K562 (cell line): ENCODE results near the gene ZNF785. TPM values are rescaled to one million over a fixed set of nuclear protein-coding genes. Genes with fewer than 3 reads are reported as not detected.

Experiments
- ATF2 ChIP-seq: sonication (generic); formaldehyde crosslinking; IDR thresholded peaks from 2 replicates; pipeline ENCODE4 v1.8.1; 2022; ENCODE audit warnings: missing genetic modification reagents
- CBX2 ChIP-seq: fragments of 200-600 bp; sonication (generic); IDR thresholded peaks from one replicate; pipeline ENCODE4 v1.6.1; 2012; ENCODE audit warnings: mild to moderate bottlenecking, low read length, inconsistent platforms; ENCODE audit not compliant: insufficient read depth, poor library complexity, severe bottlenecking
- CCAR2 ChIP-seq: fragments of 200-400 bp; formaldehyde crosslinking; IDR thresholded peaks from 2 replicates; pipeline ENCODE4 v1.6.1; 2017; ENCODE audit warnings: mild to moderate bottlenecking, low read depth, low read length
- GABPB2 ChIP-seq: fragments of 250-450 bp; sonication (Bioruptor Pico); conservative IDR thresholded peaks from 2 replicates; pipeline ENCODE4 v1.5.1; 2021; ENCODE audit warnings: mild to moderate bottlenecking
- GATAD2A ChIP-seq: fragments of 450-650 bp; IDR thresholded peaks from 2 replicates; pipeline ENCODE4 v1.6.1; 2017
- GATAD2B ChIP-seq: fragments of 450-650 bp; IDR thresholded peaks from 2 replicates; pipeline ENCODE4 v1.6.1; 2017; ENCODE audit warnings: mild to moderate bottlenecking, borderline replicate concordance
- HSF4 ChIP-seq: fragments of 250-450 bp; sonication (Bioruptor Pico); IDR thresholded peaks from 2 replicates; pipeline ENCODE4 v2.1.2; 2022; ENCODE audit warnings: mild to moderate bottlenecking, moderate library complexity, borderline replicate concordance
- KLF13 ChIP-seq: fragments of 450-650 bp; IDR thresholded peaks from 2 replicates; pipeline ENCODE4 v1.6.1; 2016; ENCODE audit warnings: missing genetic modification characterization, low read depth, mild to moderate bottlenecking, missing compliant biosample characterization, moderate library complexity, borderline replicate concordance
- KLF6 ChIP-seq: fragments of 250-450 bp; sonication (Bioruptor Pico); IDR thresholded peaks from 2 replicates; pipeline ENCODE4 v1.4.0; 2020; ENCODE audit warnings: mild to moderate bottlenecking, moderate library complexity, borderline replicate concordance
- PHF8 ChIP-seq: fragments of 200-600 bp; sonication (generic); IDR thresholded peaks from 2 replicates; pipeline ENCODE4 v1.6.1; 2012; ENCODE audit warnings: mixed run types, mild to moderate bottlenecking, inconsistent platforms, low read length, moderate library complexity, borderline replicate concordance
- RFX1 ChIP-seq: fragments of 450-650 bp; IDR thresholded peaks from 2 replicates; pipeline ENCODE4 v1.6.1; 2016; ENCODE audit warnings: mild to moderate bottlenecking, moderate library complexity
- SAP30 ChIP-seq: fragments of 200-600 bp; sonication (generic); IDR thresholded peaks from 2 replicates; pipeline ENCODE4 v1.6.1; 2012; ENCODE audit warnings: borderline replicate concordance, low read depth, mild to moderate bottlenecking, moderate library complexity, low read length, control low read depth, inconsistent platforms; ENCODE audit not compliant: insufficient read depth, poor library complexity, severe bottlenecking
- SIN3B ChIP-seq: fragments of 450-650 bp; IDR thresholded peaks from 2 replicates; pipeline ENCODE4 v1.6.1; 2017; ENCODE audit warnings: low read depth, mild to moderate bottlenecking, moderate library complexity
- TCF3 ChIP-seq: sonication (generic); formaldehyde crosslinking; IDR thresholded peaks from 2 replicates; pipeline ENCODE4 v1.4.0; 2020; ENCODE audit warnings: mild to moderate bottlenecking, missing genetic modification reagents
- XRCC5 ChIP-seq: fragments of 200-400 bp; formaldehyde crosslinking; IDR thresholded peaks from 2 replicates; pipeline ENCODE4 v1.6.1; 2017; ENCODE audit warnings: low read depth, mild to moderate bottlenecking, low read length
- YY1 ChIP-seq, 3 experiments: IDR thresholded peaks; 2 replicates each; pipeline ENCODE4 v1.6.1; 2011; ENCODE audit warnings: low read length in 2 of 3, mild to moderate bottlenecking in 2 of 3, moderate library complexity in 2 of 3, borderline replicate concordance in 1 of 3, control low read depth in 1 of 3, low read depth in 1 of 3; ENCODE audit not compliant: insufficient read depth in 3 of 3, insufficient replicate concordance in 2 of 3, control insufficient read depth in 1 of 3, insufficient read length in 1 of 3; ENCODE audit errors: extremely low read depth in 1 of 3
- ZBTB1 ChIP-seq: sonication (generic); formaldehyde crosslinking; IDR thresholded peaks from 2 replicates; pipeline ENCODE4 v1.8.1; 2023; ENCODE audit warnings: missing genetic modification reagents, low read depth, mild to moderate bottlenecking, borderline replicate concordance
- ZC3H4 ChIP-seq: sonication (generic); formaldehyde crosslinking; IDR thresholded peaks from 2 replicates; pipeline ENCODE4 v1.9.0; 2021; ENCODE audit warnings: missing genetic modification reagents, borderline replicate concordance
- ZNF24 ChIP-seq: fragments of 450-650 bp; IDR thresholded peaks from 2 replicates; pipeline ENCODE4 v1.6.1; 2016
- ZNF507 ChIP-seq: conservative IDR thresholded peaks from 2 replicates; pipeline ENCODE4 v1.6.1; 2017; ENCODE audit warnings: missing genetic modification characterization, missing compliant biosample characterization
- polyA plus RNA-seq, 8 experiments: library from polyadenylated mRNA; depleted of rRNA in 4 of 8; stranded (reverse) in 5 of 8; unstranded in 3 of 8; fragments of >200 nt; fragmentation: Nextera tagmentation in 2 of 8; fragmentation: Illumina TruSeq in 1 of 8; extraction: Ambion mirVana in 2 of 8; extraction: Trizol in 1 of 8; gene quantifications; 2 replicates each; pipeline versions ENCODE4 v1.2.1 to v1.2.3, GENCODE V29; 2011 to 2014; ENCODE audit warnings: inconsistent platforms in 1 of 8, missing spikeins in 1 of 8
- total RNA-seq, 7 experiments: library from RNA; depleted of rRNA in 6 of 7; stranded (reverse); fragments of >200 nt in 6 of 7; fragmentation: Illumina TruSeq in 2 of 7; extraction: Trizol in 2 of 7; gene quantifications; 2 replicates each; pipeline versions ENCODE4 v1.2.1 to v1.2.3, GENCODE V29; 2011 to 2021; ENCODE audit warnings: low replicate concordance in 1 of 7
- TF ChIP-seq, protein P1 (sequence below): fragments of 150-350 bp; conservative IDR thresholded peaks from 2 replicates; pipeline ENCODE4 v1.6.1; 2014; ENCODE audit warnings: low read length

Gene ZNF785
- total and polyA plus RNA-seq, 9 of the 15 experiments (the other 6 are each of a cell fraction or from before 2014, with no cell fraction given), result 0.64 to 11.0 (median 6.4) TPM

DNA sequence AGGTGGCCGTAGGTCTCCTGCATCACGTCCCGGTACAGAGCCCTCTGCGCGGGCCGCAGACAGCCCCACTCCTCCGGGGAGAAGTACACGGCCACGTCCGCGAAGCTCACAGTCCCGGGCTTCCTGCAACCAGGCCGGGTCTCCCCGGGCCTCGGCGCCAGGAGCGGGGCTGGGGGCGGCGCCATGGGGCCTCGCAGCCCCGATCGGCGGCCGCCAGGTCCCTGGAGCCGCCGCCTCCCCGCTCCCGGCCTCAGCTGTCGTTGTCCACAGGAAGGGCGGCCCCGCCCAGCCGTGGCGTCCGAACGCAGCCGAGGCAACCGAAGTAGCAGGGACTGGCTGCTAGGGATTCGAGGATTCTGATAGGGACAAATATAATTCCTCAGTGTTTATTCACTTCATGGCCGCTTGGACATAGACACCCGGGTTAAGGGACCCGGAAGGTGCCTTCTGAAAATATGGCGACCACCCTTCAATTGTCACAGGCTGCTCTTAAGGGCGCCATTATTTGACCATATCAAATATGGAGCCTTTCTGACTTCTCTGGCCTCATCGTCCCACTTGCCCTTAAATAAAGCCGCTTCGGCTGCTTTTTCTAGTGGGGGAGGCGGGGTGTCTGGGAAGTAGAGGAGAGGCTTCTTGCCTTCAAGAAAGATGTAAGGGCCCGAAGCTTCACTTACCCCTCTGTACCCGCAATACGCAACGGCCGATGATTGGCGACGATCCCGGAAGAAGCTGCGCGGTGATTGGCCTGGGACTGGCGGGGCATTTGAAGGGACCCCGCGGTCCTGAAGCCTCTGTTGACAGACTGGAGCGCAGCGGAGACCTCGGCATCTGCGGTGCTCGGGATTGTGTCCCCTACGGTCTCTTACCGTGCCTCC is 13.8 kb downstream of the ZNF785 start, which contains the start of gene ZNF688 (continued):
- TF ChIP-seq GATAD2A (0 out of 2 replicates have a peak, but pooled peaks have one; percentile 29), YY1 (IDR thresholded peaks at IDR 0.05; ENCODE audit: borderline replicate concordance in 1 of 3, control insufficient read depth in 1 of 3, extremely low read depth in 1 of 3, insufficient read depth in 3 of 3, insufficient read length in 1 of 3, insufficient replicate concordance in 2 of 3, low read depth in 1 of 3, low read length in 2 of 3) (peak; percentile 88 to 98 (median 97)), ZBTB1 (CRISPR knock-in tag) (no peak), ATF2 (CRISPR knock-in tag) (no peak), GATAD2B (peak; percentile 27), TCF3 (CRISPR knock-in tag) (0 out of 2 replicates have a peak, but pooled peaks have one; percentile 11), ZNF24 (no peak), HSF4 (no peak), CBX2 (no peak), CCAR2 (no peak), RFX1 (peak; percentile 67), ZC3H4 (CRISPR knock-in tag) (no peak), KLF13 (0 out of 2 replicates have a peak, but pooled peaks have one; percentile 42), PHF8 (peak; percentile 59; the same call in 1 of the 2 replicates), SAP30 (peak; percentile 98), XRCC5 (no peak), ZNF507 (tag) (no peak), KLF6 (CRISPR knock-in tag) (no peak), GABPB2 (CRISPR knock-in tag) (no peak), SIN3B (peak; percentile 67)
- TF ChIP-seq, protein P1, sequence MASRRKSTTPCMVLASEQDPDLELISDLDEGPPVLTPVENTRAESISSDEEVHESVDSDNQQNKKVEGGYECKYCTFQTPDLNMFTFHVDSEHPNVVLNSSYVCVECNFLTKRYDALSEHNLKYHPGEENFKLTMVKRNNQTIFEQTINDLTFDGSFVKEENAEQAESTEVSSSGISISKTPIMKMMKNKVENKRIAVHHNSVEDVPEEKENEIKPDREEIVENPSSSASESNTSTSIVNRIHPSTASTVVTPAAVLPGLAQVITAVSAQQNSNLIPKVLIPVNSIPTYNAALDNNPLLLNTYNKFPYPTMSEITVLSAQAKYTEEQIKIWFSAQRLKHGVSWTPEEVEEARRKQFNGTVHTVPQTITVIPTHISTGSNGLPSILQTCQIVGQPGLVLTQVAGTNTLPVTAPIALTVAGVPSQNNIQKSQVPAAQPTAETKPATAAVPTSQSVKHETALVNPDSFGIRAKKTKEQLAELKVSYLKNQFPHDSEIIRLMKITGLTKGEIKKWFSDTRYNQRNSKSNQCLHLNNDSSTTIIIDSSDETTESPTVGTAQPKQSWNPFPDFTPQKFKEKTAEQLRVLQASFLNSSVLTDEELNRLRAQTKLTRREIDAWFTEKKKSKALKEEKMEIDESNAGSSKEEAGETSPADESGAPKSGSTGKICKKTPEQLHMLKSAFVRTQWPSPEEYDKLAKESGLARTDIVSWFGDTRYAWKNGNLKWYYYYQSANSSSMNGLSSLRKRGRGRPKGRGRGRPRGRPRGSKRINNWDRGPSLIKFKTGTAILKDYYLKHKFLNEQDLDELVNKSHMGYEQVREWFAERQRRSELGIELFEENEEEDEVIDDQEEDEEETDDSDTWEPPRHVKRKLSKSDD, result peak; percentile 55
